SK-N-SH (cell line): Measurements from ENCODE around the gene CKAP2. TPM values are rescaled to one million over a fixed set of nuclear protein-coding genes. Genes with fewer than 3 reads are reported as not detected.

ENCODE experiments used
- CTCF ChIA-PET: fragments of 300-600, 350-600 bp; formaldehyde crosslinking; extraction: SDS; loops from one replicate; lab custom pipeline; 2021; lab: Yijun Ruan, JAX
- POLR2A ChIA-PET: fragments of 350-600 bp; sonication (Branson Sonifier 250); formaldehyde crosslinking; extraction: SDS; loops from one replicate; lab custom pipeline; 2020; ENCODE audit warnings: antibody characterized with exemption, inconsistent platforms; lab: Yijun Ruan, JAX
- DNase-seq: peaks from one replicate; pipeline ENCODE4 v3.0.0; 2012
- H2AFZ ChIP-seq: fragments of 200-600 bp; sonication (generic); 2 replicates; pipeline ENCODE4 v1.8.1; 2016; ENCODE audit warnings: antibody characterized with exemption, mild to moderate bottlenecking, low read depth
- H3F3A ChIP-seq: fragments of 200-600 bp; sonication (generic); replicated peaks from 2 replicates; pipeline ENCODE3; 2016; ENCODE audit warnings: antibody characterized with exemption, mild to moderate bottlenecking; ENCODE audit not compliant: insufficient read depth
- H3K27ac ChIP-seq, 2 experiments: fragments of 200-500 bp in 1 of 2; fragments of 200-600 bp in 1 of 2; sonication (Bioruptor generic) in 1 of 2; sonication (generic), shearing (Covaris generic) in 1 of 2; 2 replicates each; pipeline versions ENCODE4 v1.5.1 to v1.6.1; 2014 to 2016; ENCODE audit warnings: low read depth in 2 of 2, inconsistent platforms in 1 of 2, low read length in 1 of 2, mild to moderate bottlenecking in 1 of 2, mixed read lengths in 1 of 2
- H3K27me3 ChIP-seq: fragments of 200-600 bp; sonication (generic), shearing (Covaris generic); 2 replicates; pipeline ENCODE4 v1.6.1; 2016; ENCODE audit warnings: mixed run types; ENCODE audit not compliant: insufficient read depth
- H3K36me3 ChIP-seq, 2 experiments: fragments of 200-500 bp in 1 of 2; fragments of 200-600 bp in 1 of 2; sonication (Bioruptor generic) in 1 of 2; sonication (generic) in 1 of 2; replicated peaks in 1 of 2; 2 replicates each; pipeline versions ENCODE3 to v1.5.1; 2014 to 2016; ENCODE audit warnings: low read length in 1 of 2, mild to moderate bottlenecking in 1 of 2; ENCODE audit not compliant: insufficient read depth in 2 of 2, control insufficient read depth in 1 of 2
- H3K4me1 ChIP-seq, 2 experiments: fragments of 200-500 bp in 1 of 2; fragments of 200-600 bp in 1 of 2; sonication (Bioruptor generic) in 1 of 2; sonication (generic), shearing (Covaris generic) in 1 of 2; 2 replicates each; pipeline versions ENCODE4 v1.5.1 to v1.6.1; 2014 to 2016; ENCODE audit warnings: low read depth in 1 of 2, low read length in 1 of 2, mixed run types in 1 of 2; ENCODE audit not compliant: insufficient read depth in 2 of 2, control insufficient read depth in 1 of 2
- H3K4me2 ChIP-seq: fragments of 200-600 bp; sonication (generic), shearing (Covaris generic); 2 replicates; pipeline ENCODE4 v1.6.1; 2017; ENCODE audit warnings: mixed run types
- H3K4me3 ChIP-seq, 2 experiments: fragments of 200-500 bp in 1 of 2; fragments of 200-600 bp in 1 of 2; sonication (Bioruptor generic) in 1 of 2; sonication (generic), shearing (Covaris generic) in 1 of 2; 2 replicates each; pipeline versions ENCODE4 v1.5.1 to v1.8.1; 2014 to 2016; ENCODE audit warnings: low read depth in 2 of 2, inconsistent platforms in 1 of 2, low read length in 1 of 2, mild to moderate bottlenecking in 1 of 2, mixed read lengths in 1 of 2, moderate library complexity in 1 of 2
- H3K79me2 ChIP-seq: fragments of 200-600 bp; sonication (generic); 2 replicates; pipeline ENCODE4 v1.8.1; 2017; ENCODE audit warnings: mild to moderate bottlenecking; ENCODE audit not compliant: insufficient read depth
- H3K9ac ChIP-seq: fragments of 200-600 bp; sonication (generic); 2 replicates; pipeline ENCODE4 v1.6.1; 2017; ENCODE audit warnings: mixed run types
- H3K9me2 ChIP-seq: fragments of 200-600 bp; sonication (generic); 2 replicates; pipeline ENCODE4 v1.6.1; 2017; ENCODE audit warnings: mixed run types
- H3K9me3 ChIP-seq: fragments of 200-600 bp; sonication (generic); 2 replicates; pipeline ENCODE4 v1.6.1; 2017; ENCODE audit warnings: mixed run types, mild to moderate bottlenecking, moderate library complexity
- H4K20me1 ChIP-seq: fragments of 200-600 bp; sonication (generic); 2 replicates; pipeline ENCODE4 v1.6.1; 2017; ENCODE audit warnings: mild to moderate bottlenecking, mixed run types; ENCODE audit not compliant: insufficient read depth
- CHD2 ChIP-seq: fragments of 150-350 bp; IDR thresholded peaks from 2 replicates; pipeline ENCODE4 v1.6.1; 2018; ENCODE audit warnings: low read length; ENCODE audit not compliant: partially characterized antibody
- CTCF ChIP-seq: fragments of 200-600 bp; sonication (generic); IDR thresholded peaks from 2 replicates; pipeline ENCODE4 v1.6.1; 2017; ENCODE audit warnings: antibody characterized with exemption, mild to moderate bottlenecking, moderate library complexity
- EP300 ChIP-seq, 2 experiments: IDR thresholded peaks; 2 replicates each; pipeline versions ENCODE4 v1.4.0 to v1.6.1; 2012; ENCODE audit warnings: borderline replicate concordance in 1 of 2, low read depth in 1 of 2, low read length in 1 of 2
- FOXJ3 ChIP-seq: sonication (generic); formaldehyde crosslinking; IDR thresholded peaks from 2 replicates; pipeline ENCODE4 v1.5.1; 2020; ENCODE audit warnings: mild to moderate bottlenecking, missing genetic modification reagents
- FOXM1 ChIP-seq: IDR thresholded peaks from 2 replicates; pipeline ENCODE4 v1.4.0; 2012; ENCODE audit warnings: low read depth, mild to moderate bottlenecking
- GABPA ChIP-seq: IDR thresholded peaks from 2 replicates; pipeline ENCODE4 v1.4.0; 2012; ENCODE audit warnings: low read depth, mild to moderate bottlenecking
- MAX ChIP-seq: IDR thresholded peaks from 2 replicates; pipeline ENCODE4 v1.4.0; 2012; ENCODE audit warnings: low read depth
- MXI1 ChIP-seq: IDR thresholded peaks from 2 replicates; pipeline ENCODE4 v1.6.1; 2012; ENCODE audit warnings: mild to moderate bottlenecking, low read depth, low read length, improper control_type of control experiment
- PBX3 ChIP-seq: IDR thresholded peaks from 2 replicates; pipeline ENCODE4; 2012
- POLR2AphosphoS5 ChIP-seq: IDR thresholded peaks from 2 replicates; pipeline ENCODE4 v1.6.1; 2012; ENCODE audit warnings: low read depth, low read length
- RAD21 ChIP-seq: IDR thresholded peaks from 2 replicates; pipeline ENCODE4 v1.6.1; 2012; ENCODE audit warnings: mild to moderate bottlenecking, low read length
- RCOR1 ChIP-seq: fragments of 150-350 bp; IDR thresholded peaks from 2 replicates; pipeline ENCODE4 v1.6.1; 2017; ENCODE audit warnings: antibody characterized with exemption, low read length
- SIN3A ChIP-seq: IDR thresholded peaks from 2 replicates; pipeline ENCODE4 v1.6.1; 2012; ENCODE audit warnings: low read depth, mild to moderate bottlenecking, low read length, moderate library complexity, borderline replicate concordance
- SMC3 ChIP-seq: IDR thresholded peaks from 2 replicates; pipeline ENCODE4 v1.6.1; 2012; ENCODE audit warnings: low read depth, low read length, improper control_type of control experiment
- TAF1 ChIP-seq: IDR thresholded peaks from 2 replicates; pipeline ENCODE4 v1.6.1; 2012; ENCODE audit warnings: low read depth, mild to moderate bottlenecking, low read length, moderate library complexity, borderline replicate concordance
- TCF12 ChIP-seq: IDR thresholded peaks from 2 replicates; pipeline ENCODE4 v1.4.0; 2012
- TEAD4 ChIP-seq: IDR thresholded peaks from 2 replicates; pipeline ENCODE4 v1.4.0; 2012; ENCODE audit warnings: mild to moderate bottlenecking, borderline replicate concordance; ENCODE audit not compliant: insufficient read depth
- USF1 ChIP-seq: IDR thresholded peaks from 2 replicates; pipeline ENCODE4 v1.4.0; 2012; ENCODE audit warnings: low read depth, borderline replicate concordance
- YY1 ChIP-seq: IDR thresholded peaks from 2 replicates; pipeline ENCODE4 v1.4.0; 2012; ENCODE audit warnings: low read depth, mild to moderate bottlenecking
- WGBS: methylation state at CpG from one replicate; pipeline ENCODE4 v1.1.6; 2017; ENCODE audit warnings: low lambda C conversion rate; 5-methylcytosine and 5-hydroxymethylcytosine counted together
- polyA plus RNA-seq, 3 experiments: library from polyadenylated mRNA; depleted of rRNA; stranded (reverse); fragments of >200 nt; gene quantifications; 2 replicates each; pipeline ENCODE4 v1.2.3, GENCODE V29; 2012

The CKAP2 gene
- polyA plus RNA-seq, 1 of the 3 experiments (the other 2 are of a cell fraction): 7.1 TPM

- TF ChIP-seq SMC3: no peak
Measured at GRCh38 chr13:52459668-52460067, 4.4 kb downstream of the CKAP2 start (continued).

GRCh38 chr13:52461265-52461664 is 6.0 kb downstream of the CKAP2 start:
- Histone ChIP-seq H3F3A (peaks cover 7% of the 10 kb centered on the region), H3K4me2 (0 out of 2 replicates have a peak overlapping the region, but pooled peaks have one; percentile 31), H2AFZ (no peak overlapping the region), H4K20me1 (peaks cover 3% of the 10 kb centered on the region; the same call in 1 of the 2 replicates), H3K27ac (peak overlapping the region in 1 of 2 experiments; percentile 6; a peak in 1 of 4 replicates), H3K4me3 (no peak overlapping the region), H3K9ac (no peak overlapping the region), H3K9me3 (no peaks in the 10 kb centered on the region), H3K27me3 (no peaks in the 10 kb centered on the region), H3K4me1 (peaks cover 4 to 18% of the 10 kb centered on the region in 2 experiments; a peak in 3 of 4 replicates), H3K9me2 (no peaks in the 10 kb centered on the region), H3K36me3 (peaks cover 37 to 48% of the 10 kb centered on the region in 2 experiments), H3K79me2 (peaks cover 98% of the 10 kb centered on the region)
- DNase-seq: no peak
- 75% methylated on average over 3 of the region's 3 CpGs for WGBS
- TF ChIP-seq PBX3 (no peak), YY1 (no peak), CTCF (no peak), MXI1 (no peak), TCF12 (no peak), POLR2AphosphoS5 (no peak), EP300 (IDR thresholded peaks at IDR 0.05; ENCODE audit: borderline replicate concordance in 1 of 2, low read depth in 1 of 2, low read length in 1 of 2) (no peak), RAD21 (no peak), CHD2 (no peak), MAX (no peak), USF1 (no peak), SIN3A (no peak), FOXM1 (no peak), GABPA (no peak), TEAD4 (no peak), TAF1 (no peak), FOXJ3 (CRISPR knock-in tag) (no peak), RCOR1 (no peak)
- POLR2A ChIA-PET: no interaction called here
- CTCF ChIA-PET: interaction anchor here (2.5 kb wide), 2 partner anchors 10 to 12 kb away, joined by 7 to 11 read pairs; partner anchors contain the start of gene VPS36
